A549 treated with DMSO at 1 μM for 4 hours (cell line): ENCODE data around the gene AQP10. TPM values are rescaled to one million over a fixed set of nuclear protein-coding genes. Genes with fewer than 3 reads are reported as not detected.

Source experiments
- total RNA-seq: library from RNA; stranded (reverse); fragments of 200-300 nt; extraction: Qiagen RNA extraction; gene quantifications from 5 replicates; pipeline ENCODE4 v1.2.3, GENCODE V29; 2022; ENCODE audit warnings: low read depth

Gene AQP10, protein sequence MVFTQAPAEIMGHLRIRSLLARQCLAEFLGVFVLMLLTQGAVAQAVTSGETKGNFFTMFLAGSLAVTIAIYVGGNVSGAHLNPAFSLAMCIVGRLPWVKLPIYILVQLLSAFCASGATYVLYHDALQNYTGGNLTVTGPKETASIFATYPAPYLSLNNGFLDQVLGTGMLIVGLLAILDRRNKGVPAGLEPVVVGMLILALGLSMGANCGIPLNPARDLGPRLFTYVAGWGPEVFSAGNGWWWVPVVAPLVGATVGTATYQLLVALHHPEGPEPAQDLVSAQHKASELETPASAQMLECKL
- not detected in 5 replicates for total RNA-seq

DNA sequence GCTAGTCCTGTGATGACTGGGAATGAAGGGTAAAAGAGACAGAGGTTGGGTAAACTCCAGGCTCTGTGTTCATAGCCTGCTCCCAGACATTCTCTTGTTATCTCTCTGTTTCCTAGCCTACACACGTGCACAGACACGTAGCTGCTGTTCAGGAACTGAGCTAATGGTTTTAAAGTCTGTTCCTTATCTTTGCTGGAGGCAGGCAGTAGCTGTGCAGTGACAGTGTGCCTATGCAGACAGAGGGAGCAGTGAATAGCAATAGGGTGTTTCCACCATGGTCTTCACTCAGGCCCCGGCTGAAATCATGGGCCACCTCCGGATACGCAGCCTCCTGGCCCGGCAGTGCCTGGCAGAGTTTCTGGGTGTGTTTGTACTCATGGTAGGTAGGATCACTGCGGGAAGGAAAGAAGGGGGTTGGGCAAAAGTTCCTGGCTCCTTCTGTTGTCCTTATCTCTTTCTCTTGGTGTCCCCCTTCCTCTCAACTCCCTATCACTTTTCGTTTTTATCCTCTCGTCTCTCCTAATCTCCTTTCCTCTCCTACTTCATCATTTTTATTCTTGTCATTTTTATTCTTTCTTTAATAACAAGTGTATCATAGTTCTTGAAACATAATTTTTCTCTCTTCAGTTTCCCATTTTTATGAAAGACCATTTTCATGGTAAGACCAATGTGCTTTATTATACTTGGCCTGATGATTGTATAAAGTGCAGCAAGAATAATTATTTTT, at the start of gene AQP10:
Gene AQP10 (plus strand): TSS at position 212 of the 727 bp plus-strand sequence. CDS start 63 bp downstream, at position 275.

DNA sequence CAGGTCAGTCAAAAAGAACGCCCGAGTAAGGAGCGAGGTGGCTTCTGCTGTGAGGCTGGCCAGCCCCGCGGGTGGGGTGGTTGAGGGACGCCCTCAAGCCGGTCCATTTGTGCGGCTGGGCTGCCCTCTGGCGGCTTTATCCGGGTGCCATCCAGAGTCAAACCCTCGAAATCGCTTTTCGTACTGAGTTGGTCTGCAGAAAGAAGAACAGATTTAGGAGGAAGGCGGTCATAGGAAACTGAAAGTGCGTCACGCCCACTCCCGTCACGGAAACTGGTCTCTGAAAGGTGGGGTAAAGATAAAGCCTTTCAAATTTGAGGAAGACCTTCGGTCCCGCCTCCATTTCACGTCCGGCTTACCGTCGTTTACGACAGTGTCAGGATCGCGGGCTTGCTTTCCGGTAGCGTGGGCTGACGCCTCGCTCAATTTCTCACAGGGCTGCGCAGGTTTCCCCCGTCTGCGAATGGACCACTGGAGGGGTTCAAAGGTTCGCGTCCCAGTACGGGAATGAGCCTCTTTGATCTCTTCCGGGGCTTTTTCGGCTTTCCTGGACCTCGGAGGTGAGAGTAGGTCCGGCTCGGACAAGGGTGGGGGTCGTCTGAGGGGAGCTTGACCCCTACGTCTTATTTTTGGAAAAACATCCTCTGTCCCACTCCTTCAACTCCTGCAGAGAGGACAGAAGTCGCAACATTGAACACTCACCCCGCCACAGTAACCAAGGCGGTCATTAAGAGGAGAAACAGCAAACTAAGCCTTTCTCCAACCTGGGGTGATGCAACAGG, 48.5 kb upstream of the AQP10 start, which contains the start of gene HAX1:
Gene HAX1 (plus strand): TSS at position 413 of the 782 bp plus-strand sequence. CDS start 95 bp downstream, at position 508.

DNA sequence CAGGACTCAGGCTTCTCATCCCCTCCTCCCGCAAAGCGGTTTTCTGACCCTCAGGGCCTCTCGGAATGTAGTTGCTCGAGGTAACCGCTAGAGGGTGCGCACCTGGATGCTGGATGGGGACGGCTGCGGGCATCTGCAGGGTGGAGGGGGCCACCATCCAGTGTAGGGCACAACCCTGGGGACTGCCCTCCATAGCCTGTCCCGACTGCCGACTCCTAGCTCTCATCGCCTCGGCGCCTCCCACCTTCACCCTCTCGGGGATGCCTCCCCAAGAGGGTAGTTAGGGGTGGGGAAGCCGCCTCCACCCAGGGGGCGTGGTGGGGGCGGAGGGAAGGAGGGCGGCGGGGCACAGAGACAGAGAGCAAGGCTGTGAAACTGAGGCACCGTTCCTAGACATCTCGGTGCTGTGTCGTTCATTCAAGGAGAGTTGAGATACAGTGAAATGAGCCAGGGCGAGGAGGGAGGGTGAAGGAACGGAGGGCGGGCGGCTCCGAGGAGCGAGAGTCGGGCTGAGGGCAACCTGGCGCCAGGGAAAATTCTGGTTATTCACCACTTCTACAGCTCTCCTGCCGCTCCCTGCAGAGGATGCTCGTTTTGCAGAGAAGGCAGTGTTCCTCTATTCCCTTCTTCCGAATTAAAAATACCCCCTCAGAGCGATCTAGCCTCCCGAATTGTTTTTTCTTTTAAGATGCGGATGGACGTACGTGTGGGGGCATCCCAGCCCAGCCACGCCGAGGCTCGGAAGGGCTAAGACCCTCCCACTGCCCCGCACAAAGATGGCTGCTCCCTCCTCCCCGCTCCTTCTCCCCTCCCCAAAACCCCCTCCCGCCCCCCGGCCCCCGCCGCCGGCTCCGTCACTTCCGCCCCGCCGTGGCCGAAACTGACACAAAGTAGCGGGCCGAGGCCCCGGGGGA, 4.0 kb downstream of the AQP10 start, which contains the start of gene ATP8B2:
Gene ATP8B2 (plus strand): TSS at position 857 of the 914 bp plus-strand sequence. CDS start 2,617 bp downstream, outside the sequence.

Other genes starting within 250 kb of the AQP10 start
- gene NUP210L, start 166.0 kb upstream of the AQP10 start, total RNA-seq, result not detected in 5 replicates
- gene TPM3, start 129.0 kb upstream of the AQP10 start, total RNA-seq, result 447 to 541 TPM (median 495 TPM) in 5 replicates
- not detected in 5 replicates for gene CFAP141, start 114.8 kb upstream of the AQP10 start, total RNA-seq
- 97.7 to 120 TPM (median 115 TPM) in 5 replicates for gene UBAP2L, start 100.1 kb upstream of the AQP10 start, total RNA-seq
- 92.5 to 103 TPM (median 96.8 TPM) in 5 replicates for gene HAX1, start 48.5 kb upstream of the AQP10 start, total RNA-seq
- 25.7 to 37.6 TPM (median 31.0 TPM) in 5 replicates for gene ATP8B2, start 4.4 kb downstream of the AQP10 start, total RNA-seq
- 10.6 to 15.0 TPM (median 12.2 TPM) in 5 replicates for gene IL6R, start 84.2 kb downstream of the AQP10 start, total RNA-seq
- not detected in 5 replicates for gene TDRD10, start 181.1 kb downstream of the AQP10 start, total RNA-seq
- gene SHE, start 181.3 kb downstream of the AQP10 start, total RNA-seq, result 0.03 to 0.11 TPM (median 0.06 TPM) in 4 of 5 replicates, not detected in the other
- 45.2 to 67.4 TPM (median 63.7 TPM) in 5 replicates for gene UBE2Q1, start 237.6 kb downstream of the AQP10 start, total RNA-seq
- gene CHRNB2, start 246.7 kb downstream of the AQP10 start, total RNA-seq, result 0.36 to 0.45 TPM (median 0.41 TPM) in 5 replicates